MM.1S (cell line): ENCODE data around the gene PIK3C2A.
"Not testable (repeated sequence)": the region's sequence is repeated elsewhere in the genome, so short reads cannot be mapped to it uniquely, and the experiment has no call there.

Experiments used
- DNase-seq: peaks from one replicate; pipeline ENCODE4 v3.0.0-alpha.2; 2015
- H2AFZ ChIP-seq: fragments of 300-600 bp; sonication (generic); 2 replicates; pipeline ENCODE4 v1.6.0; 2016; ENCODE audit warnings: antibody characterized with exemption, low read length
- H3F3A ChIP-seq: fragments of 300-600 bp; sonication (generic); 2 replicates; pipeline ENCODE4 v1.6.1; 2016; ENCODE audit warnings: mild to moderate bottlenecking, antibody characterized with exemption, low read length, moderate library complexity, mixed read lengths; ENCODE audit not compliant: insufficient read depth
- H3K27ac ChIP-seq: fragments of 300-600 bp; sonication (generic); 2 replicates; pipeline ENCODE4 v1.5.1; 2016; ENCODE audit warnings: mild to moderate bottlenecking, low read length
- H3K27me3 ChIP-seq: fragments of 300-600 bp; sonication (generic); replicated peaks from 2 replicates; pipeline ENCODE4 v1.6.0; 2016; ENCODE audit warnings: low read length; ENCODE audit not compliant: insufficient read depth
- H3K36me3 ChIP-seq: fragments of 300-600 bp; sonication (generic); replicated peaks from 2 replicates; pipeline ENCODE4 v1.6.1; 2016; ENCODE audit warnings: mild to moderate bottlenecking, low read length, mixed read lengths; ENCODE audit not compliant: insufficient read depth
- H3K4me1 ChIP-seq: fragments of 300-600 bp; sonication (generic); 2 replicates; pipeline ENCODE4 v1.6.1; 2016; ENCODE audit warnings: low read length, mixed read lengths
- H3K4me2 ChIP-seq: fragments of 300-600 bp; sonication (generic); 2 replicates; pipeline ENCODE4 v1.6.0; 2016; ENCODE audit warnings: low read depth, low read length
- H3K4me3 ChIP-seq: fragments of 300-600 bp; sonication (generic); 2 replicates; pipeline ENCODE4 v1.5.1; 2016; ENCODE audit warnings: low read length, mixed read lengths
- H3K79me2 ChIP-seq: fragments of 300-600 bp; sonication (generic); 2 replicates; pipeline ENCODE4 v1.6.1; 2016; ENCODE audit warnings: mixed run types, low read length, mixed read lengths
- H3K9ac ChIP-seq: fragments of 300-600 bp; sonication (generic); 2 replicates; pipeline ENCODE4 v1.6.1; 2016; ENCODE audit warnings: low read length, mixed read lengths
- H3K9me2 ChIP-seq: fragments of 300-600 bp; sonication (generic); replicated peaks from 2 replicates; pipeline ENCODE4 v1.6.1; 2016; ENCODE audit warnings: mild to moderate bottlenecking, low read length, mixed read lengths; ENCODE audit not compliant: insufficient read depth
- H3K9me3 ChIP-seq: fragments of 300-600 bp; sonication (generic); replicated peaks from 2 replicates; pipeline ENCODE4 v1.6.1; 2016; ENCODE audit warnings: mild to moderate bottlenecking, low read length, mixed read lengths; ENCODE audit not compliant: insufficient read depth
- H4K20me1 ChIP-seq: fragments of 300-600 bp; sonication (generic); 2 replicates; pipeline ENCODE4 v1.6.1; 2016; ENCODE audit warnings: mild to moderate bottlenecking, low read length, moderate library complexity, mixed read lengths; ENCODE audit not compliant: insufficient read depth
- EZH2 ChIP-seq: fragments of 300-600 bp; sonication (generic); optimal IDR thresholded peaks from 2 replicates; pipeline ENCODE3; 2017; ENCODE audit warnings: low read depth, mild to moderate bottlenecking, antibody characterized with exemption, low read length, mixed read lengths
- EZH2phosphoT487 ChIP-seq: fragments of 300-600 bp; sonication (generic); IDR thresholded peaks from 2 replicates; pipeline ENCODE4 v1.6.1; 2018; ENCODE audit warnings: antibody characterized with exemption, low read length
- TF ChIP-seq, protein P1 (sequence below): fragments of 300-600 bp; sonication (generic); IDR thresholded peaks from 2 replicates; pipeline ENCODE4 v1.5.1; 2016; ENCODE audit warnings: antibody characterized with exemption, low read length, mixed read lengths

PIK3C2A gene

DNA sequence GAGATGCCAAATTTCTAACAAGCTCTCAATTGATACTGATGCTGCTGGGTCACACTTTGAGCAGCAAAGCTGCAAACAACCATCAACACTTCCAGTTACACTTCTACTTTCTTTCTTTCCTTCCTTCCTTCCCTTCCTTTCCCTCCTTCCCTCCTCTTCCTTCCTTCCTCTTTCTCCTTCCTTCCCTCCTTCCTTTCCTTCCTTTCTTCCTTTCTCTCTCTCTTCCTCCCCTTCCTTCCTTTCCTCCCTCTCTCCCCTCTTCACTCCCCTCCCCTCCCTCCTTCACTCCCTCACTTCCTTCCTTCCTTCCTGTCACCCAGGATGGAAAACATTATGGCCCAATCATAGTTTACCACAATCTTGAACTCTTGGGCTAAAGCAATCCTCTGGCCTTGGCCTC is 33.0 kb upstream of the PIK3C2A start:
- no peaks in the 10 kb centered on the region for H3K36me3 ChIP-seq
- H3K4me1 ChIP-seq = no peaks in the 10 kb centered on the region
- H3K9me3 ChIP-seq = no peaks in the 10 kb centered on the region
- DNase-seq = no peak
- TF ChIP-seq, protein P1, sequence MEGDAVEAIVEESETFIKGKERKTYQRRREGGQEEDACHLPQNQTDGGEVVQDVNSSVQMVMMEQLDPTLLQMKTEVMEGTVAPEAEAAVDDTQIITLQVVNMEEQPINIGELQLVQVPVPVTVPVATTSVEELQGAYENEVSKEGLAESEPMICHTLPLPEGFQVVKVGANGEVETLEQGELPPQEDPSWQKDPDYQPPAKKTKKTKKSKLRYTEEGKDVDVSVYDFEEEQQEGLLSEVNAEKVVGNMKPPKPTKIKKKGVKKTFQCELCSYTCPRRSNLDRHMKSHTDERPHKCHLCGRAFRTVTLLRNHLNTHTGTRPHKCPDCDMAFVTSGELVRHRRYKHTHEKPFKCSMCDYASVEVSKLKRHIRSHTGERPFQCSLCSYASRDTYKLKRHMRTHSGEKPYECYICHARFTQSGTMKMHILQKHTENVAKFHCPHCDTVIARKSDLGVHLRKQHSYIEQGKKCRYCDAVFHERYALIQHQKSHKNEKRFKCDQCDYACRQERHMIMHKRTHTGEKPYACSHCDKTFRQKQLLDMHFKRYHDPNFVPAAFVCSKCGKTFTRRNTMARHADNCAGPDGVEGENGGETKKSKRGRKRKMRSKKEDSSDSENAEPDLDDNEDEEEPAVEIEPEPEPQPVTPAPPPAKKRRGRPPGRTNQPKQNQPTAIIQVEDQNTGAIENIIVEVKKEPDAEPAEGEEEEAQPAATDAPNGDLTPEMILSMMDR = no peak
- TF ChIP-seq EZH2 = no peak
- no peak for TF ChIP-seq EZH2phosphoT487
- H3K27me3 ChIP-seq = peaks cover 67% of the 10 kb centered on the region
- no peak overlapping the region for H3K4me2 ChIP-seq
- no peaks in the 10 kb centered on the region for H3K9me2 ChIP-seq
- H3K27ac ChIP-seq = no peak overlapping the region
- no peaks in the 10 kb centered on the region for H3F3A ChIP-seq
- H3K9ac ChIP-seq = no peak overlapping the region
- H3K4me3 ChIP-seq = no peak overlapping the region
- no peak overlapping the region for H2AFZ ChIP-seq
- H3K79me2 ChIP-seq = no peaks in the 10 kb centered on the region
- H4K20me1 ChIP-seq = no peaks in the 10 kb centered on the region

DNA sequence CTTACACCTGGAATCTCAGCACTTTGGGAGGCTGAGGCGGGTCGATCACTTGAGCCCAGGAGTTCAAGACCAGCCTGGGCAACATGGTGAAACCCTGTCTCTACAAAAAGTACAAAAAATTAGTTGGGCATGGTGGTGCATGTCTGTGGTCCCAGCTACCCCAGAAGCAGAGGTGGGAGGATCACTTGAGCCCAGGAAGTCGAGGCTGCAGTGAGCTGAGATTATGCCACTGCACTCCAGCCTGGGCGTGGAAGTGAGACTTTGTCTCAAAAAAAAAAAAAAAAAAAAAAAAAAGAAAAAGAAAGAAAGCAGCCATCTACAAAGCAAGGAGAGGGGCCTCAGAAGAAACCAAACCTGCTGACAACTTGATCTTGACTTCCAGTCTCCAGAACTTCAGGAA is 32.1 kb upstream of the PIK3C2A start:
- not testable (repeated sequence) for H2AFZ ChIP-seq, H3K79me2 ChIP-seq, H3F3A ChIP-seq, H3K27ac ChIP-seq, H4K20me1 ChIP-seq, H3K36me3 ChIP-seq, H3K4me3 ChIP-seq, DNase-seq, H3K9me3 ChIP-seq, H3K9me2 ChIP-seq, H3K9ac ChIP-seq, H3K4me1 ChIP-seq, H3K4me2 ChIP-seq
- peaks cover 67% of the 10 kb centered on the region for H3K27me3 ChIP-seq

DNA sequence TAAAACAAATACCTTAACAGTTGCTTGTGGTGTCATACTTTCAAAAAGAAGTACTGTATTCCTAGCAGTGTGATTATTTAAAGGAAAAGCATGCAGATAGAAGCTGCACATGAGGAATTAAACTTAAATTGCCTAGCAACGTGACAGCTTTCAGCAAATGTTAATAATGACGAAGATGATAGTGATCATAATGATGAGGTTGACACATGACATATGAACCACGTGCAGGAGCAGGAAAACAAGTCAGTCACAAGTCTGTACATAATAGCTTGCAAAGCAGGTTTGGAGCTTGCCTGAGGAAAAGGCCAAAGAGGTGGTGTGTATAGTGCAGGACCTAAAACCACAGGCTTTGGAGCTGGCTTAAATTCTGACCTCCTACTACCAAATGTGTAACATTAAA is 30.6 kb upstream of the PIK3C2A start:
- no peaks in the 10 kb centered on the region for H3K9me3 ChIP-seq
- H4K20me1 ChIP-seq = no peaks in the 10 kb centered on the region
- DNase-seq = no peak
- no peak overlapping the region for H3K4me2 ChIP-seq
- no peaks in the 10 kb centered on the region for H3F3A ChIP-seq
- H3K9ac ChIP-seq = no peak overlapping the region
- no peak overlapping the region for H3K27ac ChIP-seq
- TF ChIP-seq EZH2phosphoT487 (no peak), EZH2 (no peak)
- TF ChIP-seq, protein P1 = no peak
- no peaks in the 10 kb centered on the region for H3K4me1 ChIP-seq
- H3K9me2 ChIP-seq = no peaks in the 10 kb centered on the region
- H3K27me3 ChIP-seq = peaks cover 68% of the 10 kb centered on the region
- H3K36me3 ChIP-seq = no peaks in the 10 kb centered on the region
- H2AFZ ChIP-seq = no peak overlapping the region
- no peak overlapping the region for H3K4me3 ChIP-seq
- H3K79me2 ChIP-seq = no peaks in the 10 kb centered on the region

DNA sequence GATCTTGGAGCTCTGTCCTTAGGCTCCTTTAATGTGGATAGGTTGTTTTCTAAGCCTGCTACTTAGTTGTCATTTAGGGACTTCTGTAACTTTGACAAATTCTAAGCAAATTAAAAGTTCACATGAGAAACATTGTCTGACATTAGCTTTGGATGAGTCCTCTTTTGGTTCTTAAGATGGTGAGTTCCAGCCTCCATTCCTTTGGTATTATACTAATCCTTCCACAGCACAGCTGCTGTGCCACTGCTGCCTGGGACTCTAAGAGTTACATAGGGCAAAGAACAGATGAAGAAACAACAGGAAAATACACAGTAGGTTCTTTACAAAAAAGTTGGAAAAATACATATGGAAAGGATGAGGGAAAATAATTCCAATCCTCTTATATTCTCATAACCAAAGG is 25.3 kb upstream of the PIK3C2A start:
- Histone ChIP-seq H4K20me1 (peaks cover 2% of the 10 kb centered on the region; the same call in 1 of the 2 replicates), H3K9me3 (no peaks in the 10 kb centered on the region), H3K9me2 (no peaks in the 10 kb centered on the region), H3F3A (peaks cover 18% of the 10 kb centered on the region), H3K79me2 (no peaks in the 10 kb centered on the region), H3K4me3 (no peak overlapping the region), H3K36me3 (no peaks in the 10 kb centered on the region), H3K9ac (no peak overlapping the region), H3K4me1 (peaks cover 17% of the 10 kb centered on the region), H3K4me2 (no peak overlapping the region), H2AFZ (no peak overlapping the region), H3K27ac (no peak overlapping the region), H3K27me3 (peaks cover 57% of the 10 kb centered on the region)
- TF ChIP-seq EZH2phosphoT487 (no peak), EZH2 (no peak)
- TF ChIP-seq, protein P1 = no peak
- no peak for DNase-seq
